GM19023 (cell line): ENCODE results near the gene MAP2K6.

Experiments used
- ATAC-seq: cut with Tn5 transposase; IDR thresholded peaks from one replicate; pipeline ENCODE4 v1.9.1; 2021; ENCODE audit warnings: mild to moderate bottlenecking, moderate library complexity; ENCODE audit not compliant: unreplicated experiment

The MAP2K6 gene

GRCh38 chr17:69528035-69528434 is 113.5 kb downstream of the MAP2K6 start:
- ATAC-seq, result no peak

GRCh38 chr17:69533481-69534234 is 119.2 kb downstream of the MAP2K6 start:
- ATAC-seq, result no peak

GRCh38 chr17:69534235-69534621 is 119.7 kb downstream of the MAP2K6 start:
- ATAC-seq, result no peak

- no peak for ATAC-seq
Observed at GRCh38 chr17:69535016-69535570, 120.6 kb downstream of the MAP2K6 start.

GRCh38 chr17:69538795-69539194 is 124.3 kb downstream of the MAP2K6 start:
- no peak for ATAC-seq

GRCh38 chr17:69539274-69539673 is 124.8 kb downstream of the MAP2K6 start:
- ATAC-seq, result no peak

GRCh38 chr17:69539781-69540319 is 125.4 kb downstream of the MAP2K6 start:
- no peak for ATAC-seq

- ATAC-seq, result no peak
Observed at GRCh38 chr17:69540356-69540755, 125.9 kb downstream of the MAP2K6 start.

- ATAC-seq, result no peak
Observed at GRCh38 chr17:69547230-69547629, 132.7 kb downstream of the MAP2K6 start.

GRCh38 chr17:69547947-69548346 is 133.4 kb downstream of the MAP2K6 start:
- ATAC-seq, result peak; percentile 69

GRCh38 chr17:69551212-69552010 is 136.9 kb downstream of the MAP2K6 start:
- no peak for ATAC-seq

GRCh38 chr17:69552986-69553667 is 138.6 kb downstream of the MAP2K6 start:
- no peak for ATAC-seq

GRCh38 chr17:69555056-69555455 is 140.6 kb downstream of the MAP2K6 start:
- ATAC-seq, result no peak

- no peak for ATAC-seq
Observed at GRCh38 chr17:69557339-69557738, 142.8 kb downstream of the MAP2K6 start.

GRCh38 chr17:69558796-69559195 is 144.3 kb downstream of the MAP2K6 start:
- no peak for ATAC-seq

- no peak for ATAC-seq
Observed at GRCh38 chr17:69560987-69561441, 146.5 kb downstream of the MAP2K6 start.

GRCh38 chr17:69561462-69561861 is 147.0 kb downstream of the MAP2K6 start:
- no peak for ATAC-seq

GRCh38 chr17:69565447-69565846 is 150.9 kb downstream of the MAP2K6 start:
- no peak for ATAC-seq

GRCh38 chr17:69567130-69567529 is 152.6 kb downstream of the MAP2K6 start:
- ATAC-seq, result no peak

- ATAC-seq, result no peak
Observed at GRCh38 chr17:69572747-69573146, 158.2 kb downstream of the MAP2K6 start.

- ATAC-seq, result no peak
Observed at GRCh38 chr17:69573396-69573795, 158.9 kb downstream of the MAP2K6 start.
